HCT116 (cell line): ENCODE data around the gene RASL10A. TPM values are rescaled to one million over a fixed set of nuclear protein-coding genes. Genes with fewer than 3 reads are reported as not detected.

Source experiments
- ATAC-seq: fragments of 200-7000 bp; cut with Tn5 transposase; 2 replicates; pipeline ENCODE4 v1.9.1; 2020; ENCODE audit warnings: mild to moderate bottlenecking, moderate library complexity
- BruUV-seq: library from RNA; stranded (reverse); fragments of 400-500 nt; replicated peaks from 2 replicates; lab custom pipeline; 2021; lab: Mats Ljungman, UMichigan
- CTCF ChIA-PET: fragments of 300-600 bp; sonication (Branson Sonifier 250); formaldehyde crosslinking; loops from one replicate; lab custom pipeline; 2021; ENCODE audit warnings: antibody characterized with exemption; lab: Charles Lee
- POLR2A ChIA-PET: fragments of 300-600, 350-600 bp; sonication (Branson Sonifier 250); formaldehyde crosslinking; loops from one replicate; lab custom pipeline; 2021; ENCODE audit warnings: antibody characterized with exemption; lab: Charles Lee
- RAD21 ChIA-PET, 2 experiments: fragments of 300-600 bp; sonication (Branson Sonifier 250); formaldehyde crosslinking; loops; one replicate each; lab custom pipeline; 2023; ENCODE audit warnings: low total read pairs in 2 of 2; ENCODE audit not compliant: uncharacterized antibody in 2 of 2, unreplicated experiment in 2 of 2, low non-redundant PET in 1 of 2; lab: Charles Lee
- DNase-seq: peaks from one replicate; pipeline ENCODE4 v3.0.0-alpha.2; 2010; ENCODE audit warnings: low read depth, low spot score
- H2AFZ ChIP-seq: fragments of 200-600 bp; shearing (Covaris generic), sonication (generic); 2 replicates; pipeline ENCODE4 v1.6.1; 2017; ENCODE audit warnings: low read depth, mixed run types, mixed read lengths, antibody characterized with exemption, low read length; ENCODE audit not compliant: poor library complexity, severe bottlenecking
- H3K27ac ChIP-seq: 2 replicates; pipeline ENCODE4 v1.5.1; 2012; ENCODE audit warnings: low read depth, low read length
- H3K27me3 ChIP-seq: fragments of 200-600 bp; sonication (generic); 2 replicates; pipeline ENCODE4 v1.6.1; 2016; ENCODE audit warnings: mixed run types, low read length, mixed read lengths; ENCODE audit not compliant: insufficient read depth
- H3K36me3 ChIP-seq, 2 experiments: fragments of 200-500 bp in 1 of 2; fragments of 200-600 bp in 1 of 2; sonication (Bioruptor generic) in 1 of 2; sonication (generic) in 1 of 2; 2 replicates each; pipeline versions ENCODE4 v1.5.1 to v1.6.1; 2014 to 2016; ENCODE audit warnings: low read length in 2 of 2, inconsistent platforms in 1 of 2, mixed read lengths in 1 of 2, mixed run types in 1 of 2; ENCODE audit not compliant: insufficient read depth in 2 of 2, control insufficient read depth in 1 of 2
- H3K4me1 ChIP-seq, 2 experiments: fragments of 200-600 bp in 1 of 2; sonication (generic) in 1 of 2; 2 replicates each; pipeline versions ENCODE4 v1.5.1 to v1.6.1; 2012 to 2017; ENCODE audit warnings: low read length in 2 of 2, inconsistent platforms in 1 of 2, mild to moderate bottlenecking in 1 of 2, mixed read lengths in 1 of 2, mixed run types in 1 of 2, moderate library complexity in 1 of 2; ENCODE audit not compliant: insufficient read depth in 2 of 2, control insufficient read depth in 1 of 2
- H3K4me2 ChIP-seq: fragments of 200-600 bp; sonication (generic); 2 replicates; pipeline ENCODE4 v1.6.1; 2017; ENCODE audit warnings: mixed run types, low read length, mixed read lengths
- H3K4me3 ChIP-seq, 2 experiments: fragments of 200-600 bp in 1 of 2; sonication (generic) in 1 of 2; replicated peaks in 1 of 2; 2 replicates each; pipeline ENCODE4 v1.5.1; 2011 to 2016; ENCODE audit warnings: low read length in 2 of 2, control low read depth in 1 of 2, low read depth in 1 of 2, mild to moderate bottlenecking in 1 of 2, mixed read lengths in 1 of 2, mixed run types in 1 of 2
- H3K79me2 ChIP-seq: fragments of 200-600 bp; sonication (generic); 2 replicates; pipeline ENCODE4 v1.6.1; 2017; ENCODE audit warnings: mild to moderate bottlenecking, mixed run types, low read length, moderate library complexity, mixed read lengths; ENCODE audit not compliant: insufficient read depth
- H3K9ac ChIP-seq: fragments of 200-600 bp; sonication (generic); 2 replicates; pipeline ENCODE4 v1.6.1; 2016; ENCODE audit warnings: low read length, mixed read lengths
- H3K9me2 ChIP-seq: fragments of 200-600 bp; sonication (generic), shearing (Covaris generic); 2 replicates; pipeline ENCODE4 v1.6.1; 2017; ENCODE audit warnings: mixed run types, mild to moderate bottlenecking, moderate library complexity; ENCODE audit not compliant: insufficient read depth
- H3K9me3 ChIP-seq, 2 experiments: fragments of 200-500 bp in 1 of 2; fragments of 200-600 bp in 1 of 2; sonication (Bioruptor generic) in 1 of 2; sonication (generic) in 1 of 2; 2 replicates each; pipeline ENCODE4 v1.6.1; 2014 to 2017; ENCODE audit warnings: low read length in 2 of 2, mixed read lengths in 2 of 2, inconsistent platforms in 1 of 2, low read depth in 1 of 2, mild to moderate bottlenecking in 1 of 2, mixed run types in 1 of 2, moderate library complexity in 1 of 2; ENCODE audit not compliant: control insufficient read depth in 1 of 2, insufficient read depth in 1 of 2
- H4K20me1 ChIP-seq: fragments of 200-600 bp; sonication (generic), shearing (Covaris generic); 2 replicates; pipeline ENCODE4 v1.6.1; 2017; ENCODE audit warnings: mixed run types, mild to moderate bottlenecking, moderate library complexity; ENCODE audit not compliant: insufficient read depth
- CBX3 ChIP-seq: IDR thresholded peaks from 2 replicates; pipeline ENCODE4 v1.6.1; 2012; ENCODE audit warnings: low read depth
- EGR1 ChIP-seq: IDR thresholded peaks from 2 replicates; pipeline ENCODE4 v1.6.1; 2012; ENCODE audit warnings: low read depth
- EZH2 ChIP-seq: fragments of 200-600 bp; sonication (generic); IDR thresholded peaks from 2 replicates; pipeline ENCODE4 v1.6.1; 2017; ENCODE audit warnings: antibody characterized with exemption, mixed run types
- FOSL1 ChIP-seq: IDR thresholded peaks from 2 replicates; pipeline ENCODE4 v1.6.1; 2012; ENCODE audit warnings: low read depth
- JUND ChIP-seq: IDR thresholded peaks from 2 replicates; pipeline ENCODE4 v1.6.1; 2012
- POLR2A ChIP-seq: IDR thresholded peaks from 2 replicates; pipeline ENCODE4 v1.7.0; 2011; ENCODE audit warnings: borderline replicate concordance; ENCODE audit not compliant: insufficient read depth, insufficient read length; ENCODE audit errors: extremely low read depth
- POLR2AphosphoS5 ChIP-seq: IDR thresholded peaks from 2 replicates; pipeline ENCODE4 v1.6.1; 2011; ENCODE audit warnings: mild to moderate bottlenecking, low read depth, low read length, moderate library complexity
- RAD21 ChIP-seq: IDR thresholded peaks from 2 replicates; pipeline ENCODE4 v1.6.1; 2012; ENCODE audit warnings: low read depth, mild to moderate bottlenecking
- SRF ChIP-seq: IDR thresholded peaks from 2 replicates; pipeline ENCODE4 v1.6.1; 2012; ENCODE audit warnings: low read depth
- TCF7L2 ChIP-seq: IDR thresholded peaks from 2 replicates; pipeline ENCODE4 v1.7.0; 2011; ENCODE audit warnings: borderline replicate concordance, inconsistent platforms; ENCODE audit not compliant: insufficient read depth, insufficient read length; ENCODE audit errors: extremely low read depth
- ZNF274 ChIP-seq: fragments of 200-500 bp; sonication (Bioruptor generic); IDR thresholded peaks from 2 replicates; pipeline ENCODE4 v1.6.1; 2014; ENCODE audit warnings: mild to moderate bottlenecking, low read depth, low read length, inconsistent platforms
- intact Hi-C: fragments of 100-400 bp; cut with micrococcal nuclease; formaldehyde crosslinking; loops from 2 replicates; pipeline ENCODE4 v1.10.0; 2022
- total RNA-seq: library from RNA; stranded (reverse); gene quantifications from one replicate; pipeline ENCODE4 v1.2.1, GENCODE V29; 2021; ENCODE audit not compliant: unreplicated experiment
- TF ChIP-seq, protein P1 (sequence below): IDR thresholded peaks from 2 replicates; pipeline ENCODE4 v1.6.1; 2011; ENCODE audit warnings: mild to moderate bottlenecking, low read length, moderate library complexity; ENCODE audit not compliant: insufficient replicate concordance; ENCODE audit errors: extremely low read depth

Gene RASL10A
- total RNA-seq, 1 experiment from 2014 or later: 0.96 TPM

DNA sequence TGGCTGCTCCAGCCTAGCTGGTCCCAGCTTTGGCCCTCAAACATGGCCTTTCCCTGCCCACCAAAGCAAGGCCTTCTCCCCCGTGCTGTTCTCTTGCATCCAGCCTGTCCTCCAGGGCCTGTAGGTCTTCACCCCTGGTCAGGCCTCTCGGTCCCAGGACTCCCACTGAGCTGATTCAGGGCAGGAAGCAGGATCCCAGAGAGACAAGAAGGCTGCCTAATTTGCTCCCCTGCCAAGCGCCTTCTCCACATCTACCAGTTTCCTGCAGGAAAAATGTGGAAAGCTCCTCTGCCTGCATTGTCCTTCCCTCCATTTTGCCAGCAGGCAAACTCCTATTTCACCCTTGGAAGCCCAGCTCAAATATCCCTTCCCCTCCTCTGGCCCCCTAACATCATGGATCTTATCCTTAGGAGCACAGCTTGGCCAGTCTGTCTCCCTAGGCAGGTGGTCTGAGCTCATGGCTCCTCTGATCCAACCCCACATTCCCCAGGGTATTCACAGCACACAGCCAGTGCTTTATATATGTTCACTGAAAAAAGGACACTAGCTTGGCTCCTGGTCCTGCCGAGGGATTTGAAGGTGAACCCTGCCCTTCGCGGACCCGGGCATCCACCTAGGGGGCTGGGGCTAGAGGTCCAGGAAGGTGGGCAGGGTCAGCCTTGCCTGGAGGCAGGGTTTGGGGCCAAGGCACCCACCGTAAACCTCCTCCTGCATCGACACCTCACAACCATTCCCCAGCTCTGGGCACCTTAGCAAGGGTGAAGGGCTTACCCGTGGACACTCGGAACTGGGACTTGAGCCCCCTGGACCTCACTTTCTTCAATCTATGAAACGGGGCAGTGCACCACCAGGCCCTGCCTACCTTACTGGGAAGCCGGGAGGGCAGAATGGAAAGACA is 48.7 kb downstream of the RASL10A start:
- Histone ChIP-seq H3K9ac (peak overlapping the region; percentile 99), H3K4me1 (peaks cover 15 to 31% of the 10 kb centered on the region in 2 experiments), H3K27ac (peak overlapping the region; percentile 91), H3K27me3 (no peaks in the 10 kb centered on the region), H2AFZ (no peak overlapping the region), H3K4me2 (peak overlapping the region; percentile 100), H3K9me2 (no peaks in the 10 kb centered on the region), H4K20me1 (peaks cover 30% of the 10 kb centered on the region; the same call in 1 of the 2 replicates), H3K9me3 (no peaks in the 10 kb centered on the region), H3K4me3 (peak overlapping the region; percentile 58 to 91), H3K36me3 (peaks cover 24 to 50% of the 10 kb centered on the region in 2 experiments), H3K79me2 (peaks cover 66% of the 10 kb centered on the region)
- CTCF ChIA-PET: no interaction called here
- POLR2A ChIA-PET: no interaction called here
- TF ChIP-seq EZH2 (no peak), POLR2A (no peak), POLR2AphosphoS5 (no peak), TCF7L2 (no peak), RAD21 (no peak), FOSL1 (no peak), EGR1 (no peak), JUND (no peak), ZNF274 (no peak), CBX3 (no peak), SRF (no peak)
- TF ChIP-seq, protein P1, sequence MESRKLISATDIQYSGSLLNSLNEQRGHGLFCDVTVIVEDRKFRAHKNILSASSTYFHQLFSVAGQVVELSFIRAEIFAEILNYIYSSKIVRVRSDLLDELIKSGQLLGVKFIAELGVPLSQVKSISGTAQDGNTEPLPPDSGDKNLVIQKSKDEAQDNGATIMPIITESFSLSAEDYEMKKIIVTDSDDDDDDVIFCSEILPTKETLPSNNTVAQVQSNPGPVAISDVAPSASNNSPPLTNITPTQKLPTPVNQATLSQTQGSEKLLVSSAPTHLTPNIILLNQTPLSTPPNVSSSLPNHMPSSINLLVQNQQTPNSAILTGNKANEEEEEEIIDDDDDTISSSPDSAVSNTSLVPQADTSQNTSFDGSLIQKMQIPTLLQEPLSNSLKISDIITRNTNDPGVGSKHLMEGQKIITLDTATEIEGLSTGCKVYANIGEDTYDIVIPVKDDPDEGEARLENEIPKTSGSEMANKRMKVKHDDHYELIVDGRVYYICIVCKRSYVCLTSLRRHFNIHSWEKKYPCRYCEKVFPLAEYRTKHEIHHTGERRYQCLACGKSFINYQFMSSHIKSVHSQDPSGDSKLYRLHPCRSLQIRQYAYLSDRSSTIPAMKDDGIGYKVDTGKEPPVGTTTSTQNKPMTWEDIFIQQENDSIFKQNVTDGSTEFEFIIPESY: no peak
- peak; percentile 14 for ATAC-seq
- intact Hi-C loops: no loop called here
- RAD21 ChIA-PET: no interaction called here
- no peak for DNase-seq
- BruUV-seq: no TSS peak
